OCI-LY1 (cell line): ENCODE results near the gene CCL8.

Experiments
- CTCF ChIP-seq: fragments of 200-600 bp; sonication (generic), shearing (Covaris generic); IDR thresholded peaks from 2 replicates; pipeline ENCODE4 v1.5.1; 2017; ENCODE audit warnings: mild to moderate bottlenecking, antibody characterized with exemption, low read length, moderate library complexity, mixed read lengths
- EZH2 ChIP-seq: fragments of 200-600 bp; sonication (generic), shearing (Covaris generic); IDR thresholded peaks from 2 replicates; pipeline ENCODE4 v1.8.0; 2017; ENCODE audit warnings: borderline replicate concordance, mixed run types, mild to moderate bottlenecking, antibody characterized with exemption, low read length, moderate library complexity, mixed read lengths

GRCh38 chr17:34367486-34368195 is 48.4 kb downstream of the CCL8 start:
- TF ChIP-seq CTCF: no peak
- no peak for TF ChIP-seq EZH2
